OCI-LY7 (cell line): Measurements from ENCODE around the gene KPNA3. TPM values are rescaled to one million over a fixed set of nuclear protein-coding genes. Genes with fewer than 3 reads are reported as not detected.
"Not testable (repeated sequence)": the region's sequence is repeated elsewhere in the genome, so short reads cannot be mapped to it uniquely, and the experiment has no call there.

Experiments used
- BruUV-seq: library from RNA; stranded (reverse); fragments of 400-500 nt; replicated peaks from 2 replicates; lab custom pipeline; 2021; lab: Mats Ljungman, UMichigan
- CTCF ChIA-PET: fragments of 300-600 bp; sonication (Branson Sonifier 250); formaldehyde crosslinking; loops from one replicate; lab custom pipeline; 2022; ENCODE audit warnings: antibody characterized with exemption; ENCODE audit not compliant: unreplicated experiment; lab: Charles Lee
- POLR2A ChIA-PET: fragments of 300-600 bp; sonication (Branson Sonifier 250); formaldehyde crosslinking; loops from one replicate; lab custom pipeline; 2022; ENCODE audit warnings: antibody characterized with exemption; lab: Charles Lee
- DNase-seq: peaks from one replicate; pipeline ENCODE4 v3.0.0-alpha.2; 2015; ENCODE audit warnings: low spot score
- H2AFZ ChIP-seq: fragments of 200-600 bp; sonication (generic), shearing (Covaris generic); 2 replicates; pipeline ENCODE4 v1.6.1; 2014; ENCODE audit warnings: mild to moderate bottlenecking, antibody characterized with exemption, low read length, moderate library complexity
- H3K27ac ChIP-seq: fragments of 200-600 bp; sonication (generic); 2 replicates; pipeline ENCODE4 v1.5.1; 2014; ENCODE audit warnings: mixed run types, low read depth, mild to moderate bottlenecking, moderate library complexity, low read length, inconsistent platforms; ENCODE audit not compliant: poor library complexity, severe bottlenecking
- H3K36me3 ChIP-seq: fragments of 200-600 bp; sonication (generic); 2 replicates; pipeline ENCODE4 v1.6.1; 2014; ENCODE audit warnings: mild to moderate bottlenecking, antibody characterized with exemption, low read length, moderate library complexity, mixed read lengths; ENCODE audit not compliant: insufficient read depth
- H3K4me1 ChIP-seq: fragments of 200-600 bp; sonication (generic); 2 replicates; pipeline ENCODE4 v1.5.1; 2014; ENCODE audit warnings: mild to moderate bottlenecking, low read length; ENCODE audit not compliant: insufficient read depth, poor library complexity, severe bottlenecking
- H3K4me2 ChIP-seq: fragments of 200-600 bp; sonication (generic); 2 replicates; pipeline ENCODE4 v1.6.1; 2014; ENCODE audit warnings: mild to moderate bottlenecking, low read length
- H3K4me3 ChIP-seq: fragments of 200-600 bp; sonication (generic); 2 replicates; pipeline ENCODE4 v1.5.1; 2014; ENCODE audit warnings: mild to moderate bottlenecking, low read depth, low read length; ENCODE audit not compliant: poor library complexity, severe bottlenecking
- H3K79me2 ChIP-seq: fragments of 200-600 bp; sonication (generic); 2 replicates; pipeline ENCODE4 v1.6.1; 2016; ENCODE audit warnings: low read depth, mild to moderate bottlenecking, low read length, moderate library complexity, mixed read lengths; ENCODE audit not compliant: insufficient read depth
- H3K9me2 ChIP-seq: fragments of 200-600 bp; sonication (generic); 2 replicates; pipeline ENCODE4 v1.6.1; 2016; ENCODE audit warnings: mild to moderate bottlenecking, low read length, mixed read lengths; ENCODE audit not compliant: insufficient read depth
- H3K9me3 ChIP-seq: fragments of 200-600 bp; sonication (generic); 2 replicates; pipeline ENCODE4 v1.6.1; 2014; ENCODE audit warnings: mild to moderate bottlenecking, mixed run types, low read length, mixed read lengths
- H4K20me1 ChIP-seq: fragments of 200-600 bp; sonication (generic); 2 replicates; pipeline ENCODE4 v1.6.1; 2014; ENCODE audit warnings: mild to moderate bottlenecking, antibody characterized with exemption, low read length, moderate library complexity, mixed read lengths; ENCODE audit not compliant: insufficient read depth
- CTCF ChIP-seq: fragments of 200-600 bp; sonication (generic); conservative IDR thresholded peaks from 2 replicates; pipeline ENCODE4 v1.5.1; 2014; ENCODE audit warnings: mild to moderate bottlenecking, antibody characterized with exemption, low read length, moderate library complexity, mixed read lengths
- EZH2phosphoT487 ChIP-seq: fragments of 200-600 bp; sonication (generic); IDR thresholded peaks from 2 replicates; pipeline ENCODE4 v1.6.1; 2018; ENCODE audit warnings: low read depth, borderline replicate concordance, mild to moderate bottlenecking, mixed run types, antibody characterized with exemption, low read length, moderate library complexity, mixed read lengths
- intact Hi-C: fragments of 100-400 bp; cut with micrococcal nuclease; formaldehyde crosslinking; loops from one replicate; pipeline ENCODE4 v1.10.0; 2022; ENCODE audit not compliant: unreplicated experiment
- total RNA-seq, 2 experiments: library from RNA; depleted of rRNA in 1 of 2; stranded (reverse); fragments of >200 nt in 1 of 2; shearing (Covaris generic) in 1 of 2; gene quantifications; 2 replicates each; pipeline ENCODE4 v1.2.3, GENCODE V29; 2014 to 2022

Gene KPNA3
- total RNA-seq, 2 experiments from 2014 or later = 18.2 to 41.1 TPM

DNA sequence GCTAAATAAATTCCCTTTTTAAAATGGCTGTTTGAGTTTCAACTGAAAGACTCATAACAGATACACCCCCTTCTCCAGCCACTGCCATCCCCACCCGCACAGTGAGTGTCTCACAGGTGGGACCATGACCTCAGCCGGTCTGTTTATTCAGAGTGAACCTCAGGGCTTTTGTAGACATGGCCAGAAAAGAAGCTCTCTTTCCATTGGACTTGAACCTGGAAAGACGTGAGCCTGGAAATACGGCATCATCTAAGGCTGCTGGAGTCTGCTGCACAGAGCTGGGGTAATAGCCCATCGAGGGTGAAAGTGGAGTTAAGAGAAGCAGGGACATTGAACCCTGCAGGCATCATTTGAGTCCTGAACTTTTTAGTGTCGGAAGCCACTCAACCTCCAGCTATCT is 15.2 kb upstream of the KPNA3 start:
- H3K4me2 ChIP-seq = no peak overlapping the region
- POLR2A ChIA-PET = interaction anchor here (1.0 to 1.2 kb wide), 3 partner anchors 12 to 128 kb away, joined by 3 to 4 read pairs (median 3); partner anchors contain the start of gene KPNA3
- TF ChIP-seq EZH2phosphoT487 (no peak), CTCF (no peak)
- H3K9me3 ChIP-seq = no peaks in the 10 kb centered on the region
- no peaks in the 10 kb centered on the region for H3K4me1 ChIP-seq
- no TSS peak for BruUV-seq
- no peaks in the 10 kb centered on the region for H3K9me2 ChIP-seq
- H3K27ac ChIP-seq = no peak overlapping the region
- H3K4me3 ChIP-seq = no peak overlapping the region
- H2AFZ ChIP-seq = no peak overlapping the region
- intact Hi-C loops = no loop called here
- DNase-seq = no peak
- no peaks in the 10 kb centered on the region for H4K20me1 ChIP-seq
- CTCF ChIA-PET = no interaction called here
- H3K36me3 ChIP-seq = no peaks in the 10 kb centered on the region
- H3K79me2 ChIP-seq = no peaks in the 10 kb centered on the region

DNA sequence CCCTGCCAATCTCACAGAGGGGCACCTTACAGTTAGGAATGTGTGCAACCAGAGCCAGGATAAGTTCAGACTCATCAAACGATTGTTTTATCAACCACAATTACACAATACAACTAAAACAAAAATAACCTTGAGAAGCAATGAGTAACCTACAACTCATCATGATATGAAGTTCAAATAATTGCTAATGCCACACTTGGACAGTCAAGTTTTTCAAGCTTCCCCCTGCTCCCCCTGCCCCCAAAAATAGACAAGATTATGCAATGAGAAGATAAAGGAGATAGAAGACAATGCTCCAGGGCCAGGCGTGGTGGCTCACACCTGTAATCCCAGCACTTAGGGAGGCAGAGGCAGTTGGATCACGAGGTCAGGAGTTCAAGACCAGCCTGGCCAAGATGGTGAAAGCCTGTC is 13.6 kb upstream of the KPNA3 start:
- TF ChIP-seq EZH2phosphoT487 = no peak
- no peak for TF ChIP-seq CTCF
- H3K4me3 ChIP-seq = no peak overlapping the region
- ChIA-PET POLR2A (no interaction called here), CTCF (no interaction called here)
- H3K27ac ChIP-seq = no peak overlapping the region
- no peaks in the 10 kb centered on the region for H3K36me3 ChIP-seq
- no peaks in the 10 kb centered on the region for H3K9me3 ChIP-seq
- H2AFZ ChIP-seq = no peak overlapping the region
- no peaks in the 10 kb centered on the region for H4K20me1 ChIP-seq
- DNase-seq = no peak
- no peaks in the 10 kb centered on the region for H3K79me2 ChIP-seq
- H3K4me2 ChIP-seq = no peak overlapping the region
- H3K4me1 ChIP-seq = no peaks in the 10 kb centered on the region
- BruUV-seq = no TSS peak
- H3K9me2 ChIP-seq = no peaks in the 10 kb centered on the region
- intact Hi-C loops = no loop called here

DNA sequence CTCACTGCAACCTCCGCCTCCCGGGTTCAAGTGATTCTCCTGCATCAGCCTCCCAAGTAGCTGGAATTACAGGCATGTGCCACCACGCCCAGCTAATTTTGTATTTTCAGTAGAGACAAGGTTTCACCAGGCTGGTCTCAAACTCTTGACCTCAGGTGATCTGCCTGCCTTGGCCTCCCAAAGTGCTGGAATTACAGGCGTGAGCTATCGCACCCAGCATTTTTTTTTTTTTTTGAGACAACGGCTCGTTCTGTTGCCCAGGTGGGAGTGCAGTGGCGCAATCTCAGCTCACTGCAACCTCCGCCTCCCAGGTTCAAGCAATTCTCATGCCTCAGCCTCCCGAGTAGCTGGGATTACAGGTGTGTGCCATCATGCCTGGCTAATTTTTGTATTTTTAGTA is 10.6 kb upstream of the KPNA3 start:
- H3K9me3 ChIP-seq, DNase-seq, H3K9me2 ChIP-seq, H3K79me2 ChIP-seq, BruUV-seq, H3K4me2 ChIP-seq, H4K20me1 ChIP-seq, H3K36me3 ChIP-seq, H3K4me1 ChIP-seq, H3K4me3 ChIP-seq, H2AFZ ChIP-seq, intact Hi-C loops, CTCF ChIA-PET, H3K27ac ChIP-seq: not testable (repeated sequence)
- POLR2A ChIA-PET = interaction anchor here (0.6 to 0.7 kb wide), 2 partner anchors 15 to 1236 kb away, joined by 3 to 4 read pairs; no protein-coding TSS in a partner anchor
